H1 (cell line): Measurements from ENCODE around the gene MSI2. TPM values are rescaled to one million over a fixed set of nuclear protein-coding genes. Genes with fewer than 3 reads are reported as not detected.

ENCODE experiments used
- ATF3 ChIP-seq: IDR thresholded peaks from 2 replicates; pipeline ENCODE4 v1.6.1; 2011; ENCODE audit warnings: low read depth, mild to moderate bottlenecking, low read length; ENCODE audit not compliant: insufficient read depth
- MAX ChIP-seq: IDR thresholded peaks from 2 replicates; pipeline ENCODE4 v1.6.1; 2012; ENCODE audit warnings: inconsistent platforms
- polyA plus RNA-seq, 7 experiments: library from polyadenylated mRNA; depleted of rRNA in 3 of 7; stranded (reverse) in 5 of 7; unstranded in 2 of 7; fragments of >200 nt in 5 of 7; fragments of 200-250 nt in 2 of 7; gene quantifications; 1 replicate in 5 of 7; 2 replicates in 1 of 7; 4 replicates in 1 of 7; pipeline versions ENCODE4 v1.2.1 to v1.2.3, GENCODE V29; 2011 to 2013; ENCODE audit warnings: missing spikeins in 2 of 7, mixed read lengths in 2 of 7
- total RNA-seq: library from RNA; stranded (reverse); fragmentation: NEBNext Ultra II Directional; extraction: Animal tissue kit (Norgen Biotek cat#: 25700); gene quantifications from 2 replicates; pipeline ENCODE4 v1.2.1, GENCODE V29; 2021

MSI2 gene
- total and polyA plus RNA-seq, 2 of the 8 experiments (the other 6 are each of a cell fraction or from before 2014, with no cell fraction given), result 36.7 to 80.6 TPM

DNA sequence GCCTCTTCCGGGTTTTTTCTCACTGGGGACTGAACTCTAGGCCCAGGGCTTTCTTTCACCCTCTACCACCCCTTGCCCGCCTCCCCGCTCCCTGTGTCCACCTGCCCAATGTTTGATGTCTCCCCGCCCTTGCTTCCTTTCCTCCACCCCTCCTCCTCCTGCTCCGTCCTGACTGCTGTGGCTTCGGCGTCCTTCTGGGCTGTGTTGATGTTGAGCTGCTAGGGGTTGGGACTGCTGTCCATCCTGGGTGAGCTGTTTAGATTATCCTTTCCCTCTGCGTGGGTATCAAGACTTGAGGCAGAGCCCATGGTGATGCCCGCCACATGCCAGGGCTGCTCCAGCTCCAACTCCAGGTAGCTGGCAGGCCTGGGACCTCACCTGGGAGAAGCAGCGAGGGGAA is 371.3 kb downstream of the MSI2 start (continued):
- no peak for TF ChIP-seq MAX
- TF ChIP-seq ATF3, result no peak
